Retinal pigment epithelial cell (primary cell): ENCODE data around the gene BLVRA.
"Not testable (repeated sequence)": the region's sequence is repeated elsewhere in the genome, so short reads cannot be mapped to it uniquely, and the experiment has no call there.

Experiments
- DNase-seq: peaks from one replicate; pipeline ENCODE4 v3.0.0-alpha.2; 2010; ENCODE audit warnings: low read depth
- H3K4me3 ChIP-seq: 2 replicates; pipeline ENCODE4 v1.5.1; 2011; ENCODE audit warnings: mild to moderate bottlenecking, low read length, control low read depth, moderate library complexity
- TF ChIP-seq, protein P1 (sequence below): conservative IDR thresholded peaks from 2 replicates; pipeline ENCODE4 v1.5.1; 2011; ENCODE audit warnings: low read depth, low read length, control low read depth, inconsistent platforms

The BLVRA gene

DNA sequence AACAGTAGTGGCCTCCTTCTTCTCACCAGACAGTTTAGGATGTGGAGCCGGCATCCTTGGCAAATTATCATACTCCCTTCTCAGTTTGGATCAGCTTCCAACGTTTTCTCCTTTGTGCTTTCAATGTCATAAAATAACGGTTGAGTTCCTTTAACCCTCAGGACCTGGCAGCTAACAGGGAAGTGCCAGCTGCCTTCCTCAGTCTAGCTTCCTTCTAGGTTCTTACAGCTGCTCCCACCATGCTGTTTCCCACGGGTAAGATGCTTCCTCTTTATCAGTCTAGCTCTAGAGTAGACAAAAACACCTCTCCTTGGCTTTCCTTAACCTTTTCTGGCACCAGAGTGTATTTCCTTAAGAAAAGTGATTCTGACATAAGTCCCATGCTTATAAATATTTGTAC, 33.2 kb downstream of the BLVRA start:
- TF ChIP-seq, protein P1, sequence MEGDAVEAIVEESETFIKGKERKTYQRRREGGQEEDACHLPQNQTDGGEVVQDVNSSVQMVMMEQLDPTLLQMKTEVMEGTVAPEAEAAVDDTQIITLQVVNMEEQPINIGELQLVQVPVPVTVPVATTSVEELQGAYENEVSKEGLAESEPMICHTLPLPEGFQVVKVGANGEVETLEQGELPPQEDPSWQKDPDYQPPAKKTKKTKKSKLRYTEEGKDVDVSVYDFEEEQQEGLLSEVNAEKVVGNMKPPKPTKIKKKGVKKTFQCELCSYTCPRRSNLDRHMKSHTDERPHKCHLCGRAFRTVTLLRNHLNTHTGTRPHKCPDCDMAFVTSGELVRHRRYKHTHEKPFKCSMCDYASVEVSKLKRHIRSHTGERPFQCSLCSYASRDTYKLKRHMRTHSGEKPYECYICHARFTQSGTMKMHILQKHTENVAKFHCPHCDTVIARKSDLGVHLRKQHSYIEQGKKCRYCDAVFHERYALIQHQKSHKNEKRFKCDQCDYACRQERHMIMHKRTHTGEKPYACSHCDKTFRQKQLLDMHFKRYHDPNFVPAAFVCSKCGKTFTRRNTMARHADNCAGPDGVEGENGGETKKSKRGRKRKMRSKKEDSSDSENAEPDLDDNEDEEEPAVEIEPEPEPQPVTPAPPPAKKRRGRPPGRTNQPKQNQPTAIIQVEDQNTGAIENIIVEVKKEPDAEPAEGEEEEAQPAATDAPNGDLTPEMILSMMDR: no peak
- no peak for DNase-seq
- H3K4me3 ChIP-seq: no peak overlapping the region

DNA sequence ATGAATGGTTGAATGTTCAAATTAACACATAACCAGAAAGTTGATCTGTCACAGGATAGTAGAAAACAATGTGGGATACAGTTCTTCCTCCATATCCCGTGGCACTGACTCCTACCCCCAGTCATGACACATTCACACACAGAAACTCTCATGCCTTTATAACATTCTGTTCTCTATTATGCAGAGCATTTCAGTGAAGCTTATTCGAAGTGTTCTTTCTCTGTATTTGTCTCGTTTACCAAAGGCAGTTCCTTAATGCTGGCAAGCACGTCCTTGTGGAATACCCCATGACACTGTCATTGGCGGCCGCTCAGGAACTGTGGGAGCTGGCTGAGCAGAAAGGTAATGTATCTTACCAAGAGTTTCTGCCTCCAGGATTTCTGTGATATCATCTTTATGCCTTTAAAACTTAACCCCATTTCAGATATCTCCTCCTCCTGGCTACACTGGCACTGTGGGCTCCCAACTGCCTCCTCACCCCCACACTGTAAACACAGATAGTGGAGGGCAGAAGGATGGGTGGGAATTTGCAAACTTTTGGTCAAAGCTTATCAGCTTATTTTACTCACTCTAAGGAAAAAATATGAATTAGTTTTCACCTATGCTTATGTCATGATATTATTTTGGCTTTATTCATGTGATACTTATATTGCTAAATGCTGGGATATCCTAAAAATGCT, 34.1 kb downstream of the BLVRA start:
- no peak overlapping the region for H3K4me3 ChIP-seq
- no peak for DNase-seq
- TF ChIP-seq, protein P1: no peak

DNA sequence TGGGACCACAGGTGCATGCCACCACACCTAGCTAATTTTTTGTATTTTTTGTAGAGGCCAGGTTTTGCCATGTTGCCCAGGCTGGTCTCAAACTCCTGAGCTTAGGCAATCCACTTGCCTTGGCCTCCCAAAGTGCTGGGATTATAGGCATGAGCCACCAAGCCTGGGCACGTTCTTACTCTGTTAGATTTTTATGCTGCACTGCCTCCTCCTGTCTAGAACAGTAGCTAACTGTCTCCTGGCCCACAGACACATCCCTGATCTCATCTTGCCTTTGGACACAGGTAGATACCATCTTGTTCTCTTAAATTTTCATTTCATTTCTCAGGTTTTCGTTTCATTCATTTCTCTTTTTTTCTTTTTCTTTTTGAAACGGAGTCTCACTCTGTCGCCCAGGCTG, 41.1 kb downstream of the BLVRA start:
- TF ChIP-seq, protein P1: no peak
- H3K4me3 ChIP-seq: no peak overlapping the region
- no peak for DNase-seq

DNA sequence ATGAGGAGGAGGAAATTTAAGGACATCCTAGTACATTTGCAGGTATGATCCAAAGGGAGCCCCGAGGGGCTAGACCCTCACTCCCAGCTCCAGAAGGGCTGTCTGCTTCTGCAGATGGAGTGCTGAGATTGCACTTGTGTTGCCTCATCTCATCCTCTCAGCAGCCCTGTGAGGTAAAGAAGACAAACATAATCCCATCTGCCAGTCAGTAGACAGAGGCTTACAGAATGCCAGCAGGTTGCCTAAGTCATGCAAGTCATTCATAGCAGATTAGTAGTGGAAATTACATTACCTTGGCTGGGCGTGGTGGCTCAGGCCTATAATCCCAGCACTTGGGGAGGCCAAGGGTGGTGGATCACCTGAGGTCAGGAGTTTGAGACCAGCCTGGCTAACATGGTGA, 45.4 kb downstream of the BLVRA start:
- no peak for DNase-seq
- TF ChIP-seq, protein P1: no peak
- no peak overlapping the region for H3K4me3 ChIP-seq

DNA sequence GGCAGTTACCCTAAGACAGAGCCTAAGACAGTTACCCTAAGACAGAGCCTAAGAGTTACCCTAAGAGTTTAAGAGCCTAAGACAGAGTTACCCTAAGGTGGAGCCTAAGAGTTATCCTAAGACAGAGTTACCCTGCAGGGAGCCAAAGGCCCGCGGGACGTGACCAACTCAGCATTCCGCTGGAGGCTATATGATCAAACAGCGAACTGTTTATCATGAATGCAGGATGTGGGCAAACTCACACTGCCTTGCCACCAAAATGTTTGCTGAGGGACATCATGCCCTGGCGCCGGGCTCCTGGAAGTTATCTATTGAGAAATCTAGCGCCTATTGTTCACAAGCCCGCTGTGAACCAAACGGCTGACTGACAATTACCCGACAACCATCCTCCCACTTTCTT, 49.9 kb downstream of the BLVRA start:
- no peak for DNase-seq
- TF ChIP-seq, protein P1: no peak
- no peak overlapping the region for H3K4me3 ChIP-seq

DNA sequence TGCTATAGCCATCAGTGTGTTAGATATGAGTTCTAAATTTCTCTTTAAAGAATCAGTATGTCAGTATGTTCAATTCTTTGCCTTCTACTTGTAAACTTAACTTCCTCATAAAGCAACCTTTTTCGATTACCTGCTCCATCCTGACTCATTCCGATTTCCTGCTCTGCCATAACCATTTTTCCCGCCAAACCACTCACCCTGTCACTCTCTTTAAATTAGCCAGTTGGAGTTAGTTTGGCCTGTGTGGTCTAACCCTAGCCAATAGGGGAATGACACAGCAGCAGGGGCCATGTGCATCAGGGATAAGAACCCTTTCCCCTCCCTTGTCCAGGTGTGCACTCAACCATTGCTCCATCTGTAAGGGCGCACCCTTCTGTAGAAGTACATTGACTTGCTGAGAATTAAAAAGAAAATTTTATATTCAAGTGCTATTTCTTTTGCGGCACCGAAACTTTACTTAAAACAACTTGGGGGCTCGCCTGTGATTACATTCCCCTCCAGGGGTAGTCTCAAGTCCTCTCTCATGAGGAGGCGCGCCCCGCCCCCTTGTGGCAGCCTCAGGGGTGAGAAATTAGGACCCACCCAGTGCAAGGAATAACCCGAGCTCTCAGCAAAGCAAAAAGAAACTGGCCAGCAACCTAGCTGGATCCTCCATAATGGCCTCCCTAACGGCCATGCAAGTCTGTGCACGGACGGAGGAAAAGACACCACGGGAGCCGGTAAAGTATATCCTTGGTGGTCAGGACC, 51.9 kb downstream of the BLVRA start:
- H3K4me3 ChIP-seq, DNase-seq: not testable (repeated sequence)

DNA sequence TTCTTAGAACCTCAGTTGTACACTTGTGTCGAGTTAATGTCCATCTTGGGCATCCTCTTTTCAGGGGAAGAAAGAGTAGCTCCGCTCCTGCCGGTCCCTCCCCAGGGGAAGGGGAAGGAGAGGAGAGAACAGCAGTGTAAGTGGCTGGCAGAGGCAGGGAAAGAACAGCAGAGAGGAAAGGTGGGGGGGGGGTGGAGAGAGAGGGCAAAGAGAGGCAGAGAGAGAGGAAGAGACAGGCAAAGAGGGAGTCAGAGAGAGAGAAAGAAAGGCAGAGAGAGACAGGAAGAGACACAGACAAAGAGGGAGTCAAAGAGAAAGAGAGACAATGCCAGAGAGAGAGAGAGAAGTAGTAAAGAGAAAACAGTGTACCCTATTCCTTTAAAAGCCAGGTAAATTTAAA, 56.9 kb downstream of the BLVRA start:
- H3K4me3 ChIP-seq: no peak overlapping the region
- no peak for DNase-seq
- TF ChIP-seq, protein P1: no peak

DNA sequence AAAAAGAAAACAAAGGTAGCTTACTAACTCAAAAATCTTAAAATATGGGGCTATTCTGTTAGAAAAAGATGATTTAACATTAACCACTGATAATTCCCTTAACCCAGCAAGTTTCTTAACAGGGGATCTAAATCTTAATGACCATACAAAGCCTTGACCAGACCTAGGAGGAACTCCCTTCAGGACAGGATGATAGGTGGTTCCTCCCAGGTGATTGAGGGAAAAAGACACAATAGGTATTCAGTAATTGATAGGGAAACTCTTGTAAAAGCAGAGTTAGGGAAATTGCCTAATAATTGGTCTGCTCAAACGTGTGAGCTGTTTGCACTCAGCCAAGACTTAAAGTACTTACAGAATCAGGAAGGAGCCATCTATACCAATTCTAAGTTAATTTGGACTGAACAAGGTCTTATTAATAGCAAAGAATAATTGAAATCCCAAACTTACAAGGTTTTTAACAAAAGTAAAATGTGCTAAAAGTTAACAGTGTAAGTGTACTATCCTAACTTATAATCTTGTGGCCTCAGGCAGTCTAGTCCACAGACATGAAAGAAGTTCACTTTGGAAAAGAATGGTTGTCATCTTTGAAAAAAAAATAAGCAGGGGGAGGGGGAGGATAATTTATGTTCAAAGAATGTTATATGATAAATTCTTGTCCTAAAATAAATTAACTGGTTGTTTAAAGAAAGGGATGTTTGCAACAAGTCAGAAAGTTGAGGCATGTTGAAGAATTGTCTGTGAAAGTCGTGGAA, 57.7 kb downstream of the BLVRA start:
- not testable (repeated sequence) for DNase-seq

DNA sequence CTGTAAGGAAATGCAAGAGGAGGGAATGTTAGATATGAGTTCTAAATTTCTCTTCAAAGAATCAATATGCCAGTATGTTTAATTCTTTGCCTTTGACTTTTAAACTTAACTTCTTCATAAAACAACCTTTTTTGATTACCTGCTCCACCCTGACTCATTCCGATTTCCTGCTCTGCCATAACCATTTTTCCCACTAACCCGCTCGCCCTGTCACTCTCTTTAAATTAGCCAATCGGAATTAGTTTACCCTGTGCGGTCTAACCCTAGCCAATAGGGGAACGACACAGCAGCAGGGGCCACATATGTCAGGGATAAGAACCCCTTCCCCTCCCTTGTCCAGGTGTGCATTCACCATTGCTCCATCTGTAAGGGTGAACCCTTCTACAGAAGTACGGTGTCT, 64.9 kb downstream of the BLVRA start:
- DNase-seq, H3K4me3 ChIP-seq: not testable (repeated sequence)

More for the DNA sequence above, 57.7 kb downstream of the BLVRA start:
- not testable (repeated sequence) for H3K4me3 ChIP-seq
